NCI-H526 treated with DMSO at 0.1 percent for 48 hours (cell line): Measurements from ENCODE around the gene LGALS12.

Experiments used
- DNase-seq: peaks from one replicate; lab custom pipeline; 2025; lab: John Stamatoyannopoulos, UW

LGALS12 gene

GRCh38 chr11:63505857-63506528 lies at the start of gene LGALS12:
Gene LGALS12 (plus strand): TSS chr11:63506084. CDS start chr11:63506459, 375 bp downstream.
- DNase-seq, result no peak

- DNase-seq, result no peak
Measured at GRCh38 chr11:63459586-63459985, 46.3 kb upstream of the LGALS12 start.

GRCh38 chr11:63462137-63462536 lies 43.7 kb upstream of the LGALS12 start:
- no peak for DNase-seq

GRCh38 chr11:63470311-63470710 lies 35.6 kb upstream of the LGALS12 start:
- DNase-seq, result no peak

- no peak for DNase-seq
Measured at GRCh38 chr11:63472372-63472771, 33.5 kb upstream of the LGALS12 start.

- DNase-seq, result no peak
Measured at GRCh38 chr11:63476618-63477017, 29.3 kb upstream of the LGALS12 start.

- DNase-seq, result peak; percentile 73
Measured at GRCh38 chr11:63478896-63479295, 27.0 kb upstream of the LGALS12 start.

GRCh38 chr11:63480039-63480438 lies 25.8 kb upstream of the LGALS12 start:
- no peak for DNase-seq

- DNase-seq, result no peak
Measured at GRCh38 chr11:63485777-63486176, 20.1 kb upstream of the LGALS12 start.

GRCh38 chr11:63488789-63489188 lies 17.1 kb upstream of the LGALS12 start:
- no peak for DNase-seq

- no peak for DNase-seq
Measured at GRCh38 chr11:63489879-63490278, 16.0 kb upstream of the LGALS12 start.

- DNase-seq, result no peak
Measured at GRCh38 chr11:63490551-63491239, 15.2 kb upstream of the LGALS12 start, which contains the start of gene PLAAT5. Gene PLAAT5 (minus strand): TSS chr11:63491167. CDS start chr11:63491034, 133 bp downstream.

GRCh38 chr11:63491240-63491587 lies 14.7 kb upstream of the LGALS12 start:
- DNase-seq, result no peak

GRCh38 chr11:63491636-63492372 lies 14.1 kb upstream of the LGALS12 start:
- DNase-seq, result peak; percentile 61

- DNase-seq, result no peak
Measured at GRCh38 chr11:63492441-63492840, 13.4 kb upstream of the LGALS12 start.

GRCh38 chr11:63493127-63493526 lies 12.8 kb upstream of the LGALS12 start:
- no peak for DNase-seq

- DNase-seq, result no peak
Measured at GRCh38 chr11:63494975-63495374, 10.9 kb upstream of the LGALS12 start.

- DNase-seq, result no peak
Measured at GRCh38 chr11:63499874-63500273, 6.0 kb upstream of the LGALS12 start.

GRCh38 chr11:63501236-63501635 lies 4.6 kb upstream of the LGALS12 start:
- DNase-seq, result no peak

- DNase-seq, result no peak
Measured at GRCh38 chr11:63502252-63502820, 3.5 kb upstream of the LGALS12 start.

- DNase-seq, result no peak
Measured at GRCh38 chr11:63503492-63503891, 2.4 kb upstream of the LGALS12 start.

GRCh38 chr11:63504054-63504453 lies 1.8 kb upstream of the LGALS12 start:
- DNase-seq, result no peak
